ENCODE results near the gene ARMC12. TPM values are rescaled to one million over a fixed set of nuclear protein-coding genes. Genes with fewer than 3 reads are reported as not detected.

The ARMC12 gene
- total and polyA plus RNA-seq, 2 of the 13 experiments (the other 11 are each of a cell fraction or from before 2014, with no cell fraction given) = 1.3 TPM; not detected in 1

- TF ChIP-seq HMGXB3 (CRISPR knock-in tag; IDR thresholded peaks at IDR 0.05; ENCODE audit: borderline replicate concordance) = 0 out of 2 replicates have a peak, but pooled peaks have one; percentile 31
- TF ChIP-seq RCOR2 (CRISPR knock-in tag; IDR thresholded peaks at IDR 0.05) = no peak
- TF ChIP-seq ZNF747 (CRISPR knock-in tag; IDR thresholded peaks at IDR 0.05; ENCODE audit: borderline replicate concordance) = no peak
- TF ChIP-seq ETV6 (CRISPR knock-in tag; conservative IDR thresholded peaks at IDR 0.05) = no peak
- peak; percentile 61; the same call in 1 of the 2 replicates for TF ChIP-seq ZNF331 (CRISPR knock-in tag; IDR thresholded peaks at IDR 0.05)
- no peak for TF ChIP-seq MXD1 (CRISPR knock-in tag; IDR thresholded peaks at IDR 0.05)
- TF ChIP-seq ZNF143 (CRISPR knock-in tag; IDR thresholded peaks at IDR 0.05) = no peak
- TF ChIP-seq ZFP62 (CRISPR knock-in tag; IDR thresholded peaks at IDR 0.05) = no peak
- TF ChIP-seq REST (IDR thresholded peaks at IDR 0.05; ENCODE audit: borderline replicate concordance in 1 of 2, low read depth in 1 of 2, low read length in 2 of 2) = no peak
- TF ChIP-seq CHD2 (IDR thresholded peaks at IDR 0.05; ENCODE audit: low read depth, low read length) = no peak
- TF ChIP-seq ZFYVE20 (CRISPR knock-in tag; IDR thresholded peaks at IDR 0.05; ENCODE audit: borderline replicate concordance, low read depth) = no peak
- no peak for TF ChIP-seq CC2D1A (CRISPR knock-in tag; IDR thresholded peaks at IDR 0.05)
- no peak for TF ChIP-seq NPAS2 (CRISPR knock-in tag; IDR thresholded peaks at IDR 0.05; ENCODE audit: borderline replicate concordance)
- TF ChIP-seq ERF (CRISPR knock-in tag; IDR thresholded peaks at IDR 0.05) = peak; percentile 25; the same call in 1 of the 2 replicates
Measured at GRCh38 chr6:35737413-35738211, 780 bp downstream of the ARMC12 start (continued).

Measured in HepG2 (cell line).